GM12878 (cell line): Measurements from ENCODE around the gene HOXA2. TPM values are rescaled to one million over a fixed set of nuclear protein-coding genes. Genes with fewer than 3 reads are reported as not detected.

Experiments
- ATF2 ChIP-seq: IDR thresholded peaks from 2 replicates; pipeline ENCODE4 v1.6.1; 2012; ENCODE audit warnings: low read length, inconsistent platforms
- CBFB ChIP-seq: IDR thresholded peaks from 2 replicates; pipeline ENCODE4 v1.6.1; 2016; ENCODE audit warnings: antibody characterized with exemption, low read depth
- CEBPZ ChIP-seq: fragments of 150-350 bp; IDR thresholded peaks from 2 replicates; pipeline ENCODE4 v1.6.1; 2016; ENCODE audit warnings: low read depth, low read length
- KLF5 ChIP-seq: fragments of 450-650 bp; IDR thresholded peaks from 2 replicates; pipeline ENCODE4 v1.6.1; 2014; ENCODE audit warnings: mild to moderate bottlenecking; ENCODE audit not compliant: partially characterized antibody
- RBBP5 ChIP-seq: fragments of 200-600 bp; sonication (generic); conservative IDR thresholded peaks from 2 replicates; pipeline ENCODE4 v1.6.1; 2016
- RELB ChIP-seq: fragments of 450-650 bp; IDR thresholded peaks from 2 replicates; pipeline ENCODE4 v1.6.1; 2017; ENCODE audit warnings: low read depth, mild to moderate bottlenecking, moderate library complexity
- SMAD1 ChIP-seq: fragments of 450-650 bp; IDR thresholded peaks from 2 replicates; pipeline ENCODE4 v1.6.1; 2018; ENCODE audit warnings: mild to moderate bottlenecking, low read depth; ENCODE audit not compliant: partially characterized antibody
- ZNF622 ChIP-seq: fragments of 450-650 bp; IDR thresholded peaks from 2 replicates; pipeline ENCODE4 v1.6.1; 2017; ENCODE audit warnings: mild to moderate bottlenecking, inconsistent platforms
- polyA plus RNA-seq, 11 experiments: library from polyadenylated mRNA; depleted of rRNA in 4 of 11; unstranded in 6 of 11; stranded (reverse) in 5 of 11; fragments of >200 nt; fragmentation: Nextera tagmentation in 4 of 11; fragmentation: Illumina TruSeq in 1 of 11; extraction: Ambion mirVana in 4 of 11; extraction: Trizol in 1 of 11; gene quantifications; 1 replicate in 1 of 11; 2 replicates in 10 of 11; pipeline versions ENCODE4 v1.2.1 to v1.2.3, GENCODE V29; 2011 to 2016; ENCODE audit warnings: inconsistent platforms in 2 of 11, missing spikeins in 2 of 11, low read depth in 1 of 11
- total RNA-seq, 4 experiments: library from RNA; depleted of rRNA in 3 of 4; stranded (reverse); fragments of >200 nt in 3 of 4; fragmentation: Illumina TruSeq in 1 of 4; extraction: Trizol in 1 of 4; gene quantifications; 2 replicates each; pipeline versions ENCODE4 v1.2.1 to v1.2.3, GENCODE V29; 2013 to 2021

The HOXA2 gene
- total and polyA plus RNA-seq, 10 of the 15 experiments (the other 5 are each of a cell fraction or from before 2014, with no cell fraction given) = not detected

- TF ChIP-seq CBFB = no peak
- TF ChIP-seq ZNF622 = no peak
- TF ChIP-seq KLF5 = no peak
- TF ChIP-seq CEBPZ = no peak
- TF ChIP-seq RBBP5 = no peak
- no peak for TF ChIP-seq SMAD1
- TF ChIP-seq RELB = no peak
- no peak for TF ChIP-seq ATF2
Measured at GRCh38 chr7:27108390-27109127, 6.1 kb upstream of the HOXA2 start (continued).
